Thyroid gland (tissue), 4 donors: Measurements from ENCODE around the gene NOS1AP.

Source experiments
- CTCF ChIP-seq, 6 experiments: fragments of 200-600 bp in 3 of 6; fragments of 450-650 bp in 3 of 6; sonication (generic) in 3 of 6; IDR thresholded peaks; one replicate each; pipeline ENCODE4 v1.5.1; 2016 to 2019; ENCODE audit warnings: antibody characterized with exemption in 6 of 6, mild to moderate bottlenecking in 2 of 6, inconsistent platforms in 1 of 6, moderate library complexity in 1 of 6
- POLR2A ChIP-seq, 2 donors: fragments of 450-650 bp; IDR thresholded peaks; one replicate each; pipeline ENCODE4 v1.6.1; 2017; ENCODE audit warnings: antibody characterized with exemption in 2 of 2, mild to moderate bottlenecking in 2 of 2, moderate library complexity in 1 of 2

GRCh38 chr1:162328512-162328911 lies 259.0 kb downstream of the NOS1AP start:
- TF ChIP-seq CTCF (IDR thresholded peaks at IDR 0.05) = no peak
- TF ChIP-seq POLR2A (IDR thresholded peaks at IDR 0.05) = no peak
